HepG2 (cell line): ENCODE results near the gene CHRD. TPM values are rescaled to one million over a fixed set of nuclear protein-coding genes. Genes with fewer than 3 reads are reported as not detected.

Experiments used
- AFF4 ChIP-seq: sonication (generic); formaldehyde crosslinking; IDR thresholded peaks from 2 replicates; pipeline ENCODE4 v1.4.0; 2020; ENCODE audit warnings: missing genetic modification reagents
- CEBPB ChIP-seq: IDR thresholded peaks from 2 replicates; pipeline ENCODE4 v1.6.1; 2011; ENCODE audit warnings: low read depth, low read length, improper control_type of control experiment, borderline replicate concordance
- CENPBD1 ChIP-seq: sonication (generic); formaldehyde crosslinking; IDR thresholded peaks from 2 replicates; pipeline ENCODE4 v1.8.0; 2022; ENCODE audit warnings: missing genetic modification reagents, low read depth, mild to moderate bottlenecking, borderline replicate concordance
- FOXA1 ChIP-seq, 2 experiments: fragments of 450-650 bp in 1 of 2; sonication (generic) in 1 of 2; formaldehyde crosslinking in 1 of 2; IDR thresholded peaks; 2 replicates each; pipeline versions ENCODE4 v1.4.0 to v1.6.1; 2016 to 2020; ENCODE audit warnings: missing genetic modification reagents in 1 of 2
- GABPA ChIP-seq, 2 experiments: IDR thresholded peaks; 2 replicates each; pipeline ENCODE4 v1.6.1; 2011 to 2016; ENCODE audit warnings: low read depth in 2 of 2, low read length in 1 of 2, missing biosample characterization in 1 of 2, missing genetic modification characterization in 1 of 2
- HCFC1 ChIP-seq: fragments of 150-350 bp; IDR thresholded peaks from 2 replicates; pipeline ENCODE4 v1.6.1; 2014; ENCODE audit warnings: low read depth, low read length
- HDAC6 ChIP-seq: fragments of 200-600 bp; sonication (generic); IDR thresholded peaks from 2 replicates; pipeline ENCODE4 v1.7.0; 2017; ENCODE audit warnings: mild to moderate bottlenecking, antibody characterized with exemption, low read length, low read depth
- HNF4A ChIP-seq: sonication (generic); formaldehyde crosslinking; IDR thresholded peaks from 2 replicates; pipeline ENCODE4 v1.4.0; 2020; ENCODE audit warnings: missing genetic modification reagents
- HNF4G ChIP-seq, 2 experiments: sonication (generic) in 1 of 2; formaldehyde crosslinking in 1 of 2; IDR thresholded peaks; 2 replicates each; pipeline versions ENCODE4 v1.4.0 to v1.6.1; 2011 to 2020; ENCODE audit warnings: borderline replicate concordance in 2 of 2, low read depth in 2 of 2, mild to moderate bottlenecking in 2 of 2, low read length in 1 of 2, missing genetic modification reagents in 1 of 2, moderate library complexity in 1 of 2
- HNRNPL ChIP-seq: fragments of 200-400 bp; formaldehyde crosslinking; IDR thresholded peaks from 2 replicates; pipeline ENCODE4 v1.6.1; 2017; ENCODE audit warnings: mild to moderate bottlenecking, low read depth, low read length
- HOXA5 ChIP-seq: sonication (generic); formaldehyde crosslinking; IDR thresholded peaks from 2 replicates; pipeline ENCODE4 v1.4.0; 2020; ENCODE audit warnings: missing genetic modification reagents
- JUNB ChIP-seq: sonication (generic); formaldehyde crosslinking; IDR thresholded peaks from 2 replicates; pipeline ENCODE4 v1.8.0; 2022; ENCODE audit warnings: missing genetic modification reagents, mild to moderate bottlenecking, borderline replicate concordance
- NONO ChIP-seq, 2 experiments: fragments of 450-650 bp in 1 of 2; sonication (generic) in 1 of 2; formaldehyde crosslinking in 1 of 2; IDR thresholded peaks in 1 of 2; conservative IDR thresholded peaks in 1 of 2; 2 replicates each; pipeline versions ENCODE4 v1.6.1 to v1.8.0; 2017 to 2022; ENCODE audit warnings: mild to moderate bottlenecking in 1 of 2, missing genetic modification reagents in 1 of 2, moderate library complexity in 1 of 2
- NR2F2 ChIP-seq: IDR thresholded peaks from 2 replicates; pipeline ENCODE4 v1.6.1; 2012; ENCODE audit warnings: low read depth, inconsistent platforms, borderline replicate concordance
- RARA ChIP-seq: IDR thresholded peaks from 2 replicates; pipeline ENCODE4 v1.6.1; 2016; ENCODE audit warnings: missing genetic modification reagents, missing compliant biosample characterization
- SP140L ChIP-seq: sonication (generic); formaldehyde crosslinking; IDR thresholded peaks from 2 replicates; pipeline ENCODE4 v1.4.0; 2020; ENCODE audit warnings: missing genetic modification reagents, borderline replicate concordance
- TCF7L2 ChIP-seq: IDR thresholded peaks from 2 replicates; pipeline ENCODE4 v1.6.1; 2011; ENCODE audit warnings: mild to moderate bottlenecking, low read depth, low read length, moderate library complexity
- ZC3H13 ChIP-seq: sonication (generic); formaldehyde crosslinking; IDR thresholded peaks from 2 replicates; pipeline ENCODE4 v1.8.1; 2023; ENCODE audit warnings: mild to moderate bottlenecking, missing genetic modification reagents, moderate library complexity
- ZNF20 ChIP-seq: sonication (generic); formaldehyde crosslinking; IDR thresholded peaks from 2 replicates; pipeline ENCODE4 v1.4.0; 2020; ENCODE audit warnings: mild to moderate bottlenecking, moderate library complexity, missing genetic modification reagents
- ZNF549 ChIP-seq: sonication (generic); formaldehyde crosslinking; IDR thresholded peaks from 2 replicates; pipeline ENCODE4 v1.5.0; 2020; ENCODE audit warnings: missing genetic modification reagents
- ZNF7 ChIP-seq: IDR thresholded peaks from 2 replicates; pipeline ENCODE4 v1.6.1; 2016; ENCODE audit warnings: missing biosample characterization, missing genetic modification reagents
- ZSCAN25 ChIP-seq: sonication (generic); formaldehyde crosslinking; IDR thresholded peaks from 2 replicates; pipeline ENCODE4 v1.8.0; 2022; ENCODE audit warnings: mild to moderate bottlenecking, missing genetic modification reagents
- ZZZ3 ChIP-seq: sonication (generic); formaldehyde crosslinking; IDR thresholded peaks from 2 replicates; pipeline ENCODE4 v1.4.0; 2020; ENCODE audit warnings: missing genetic modification reagents, mild to moderate bottlenecking, borderline replicate concordance
- polyA plus RNA-seq, 8 experiments: library from polyadenylated mRNA; depleted of rRNA in 3 of 8; stranded (reverse) in 7 of 8; unstranded in 1 of 8; fragments of >200 nt; fragmentation: Illumina TruSeq in 4 of 8; extraction: Trizol in 4 of 8; gene quantifications; 2 replicates each; pipeline versions ENCODE4 v1.2.1 to v1.2.3, GENCODE V29; 2011 to 2016; ENCODE audit warnings: low read depth in 4 of 8, missing spikeins in 1 of 8, mixed read lengths in 1 of 8; ENCODE audit not compliant: insufficient read depth in 1 of 8
- total RNA-seq, 5 experiments: library from RNA; depleted of rRNA; stranded (reverse); fragments of >200 nt; fragmentation: Illumina TruSeq; extraction: Trizol; gene quantifications; 2 replicates each; pipeline ENCODE4 v1.2.3, GENCODE V29; 2016; ENCODE audit warnings: low read depth in 1 of 5
- TF ChIP-seq, protein P1 (sequence below): sonication (generic); formaldehyde crosslinking; IDR thresholded peaks from 2 replicates; pipeline ENCODE4 v1.5.0; 2020; ENCODE audit warnings: missing genetic modification reagents

CHRD gene
- total and polyA plus RNA-seq, 2 of the 13 experiments (the other 11 are each of a cell fraction or from before 2014, with no cell fraction given) = 22.2 to 35.2 TPM

DNA sequence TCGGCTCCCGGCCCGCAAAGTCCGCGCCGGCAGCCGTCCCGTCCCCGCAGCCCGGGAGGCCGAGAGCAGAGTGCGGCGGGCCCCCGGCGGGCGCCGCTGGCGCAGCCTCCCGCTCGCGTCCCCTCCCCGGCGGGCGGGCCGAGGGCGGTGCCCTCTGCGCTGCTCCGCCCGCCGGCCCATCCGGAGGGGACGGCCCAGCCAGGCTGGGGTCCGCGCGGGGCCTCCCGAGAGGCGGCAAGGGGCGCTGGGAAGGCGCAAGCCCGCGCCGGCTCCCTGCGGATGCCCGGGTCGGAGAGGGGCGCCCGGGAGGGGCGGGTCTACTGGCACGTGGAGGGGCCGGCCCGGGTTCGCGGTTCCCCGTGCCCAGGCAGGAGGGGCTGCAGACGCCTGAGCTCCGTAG lies 18.3 kb upstream of the CHRD start, which contains the start of the genes CLCN2 and POLR2H (continued):
- TF ChIP-seq HDAC6 (no peak), ZC3H13 (CRISPR knock-in tag) (no peak; the same call in 1 of the 2 replicates), HCFC1 (no peak), JUNB (CRISPR knock-in tag) (no peak), SP140L (CRISPR knock-in tag) (no peak), CEBPB (no peak), HNF4A (CRISPR knock-in tag) (no peak), NR2F2 (no peak), ZNF20 (CRISPR knock-in tag) (no peak), HNRNPL (no peak), ZNF7 (CRISPR knock-in tag) (no peak), GABPA (IDR thresholded peaks at IDR 0.05; ENCODE audit: low read depth, low read length) (no peak), GABPA (CRISPR knock-in tag; IDR thresholded peaks at IDR 0.05; ENCODE audit: low read depth) (no peak), RARA (CRISPR knock-in tag) (no peak), ZNF549 (CRISPR knock-in tag) (no peak), FOXA1 (IDR thresholded peaks at IDR 0.05) (no peak), FOXA1 (CRISPR knock-in tag; IDR thresholded peaks at IDR 0.05) (no peak), CENPBD1 (no peak), HNF4G (IDR thresholded peaks at IDR 0.05; ENCODE audit: borderline replicate concordance, low read depth, low read length) (no peak), HNF4G (CRISPR knock-in tag; IDR thresholded peaks at IDR 0.05; ENCODE audit: borderline replicate concordance, low read depth) (no peak), TCF7L2 (no peak), HOXA5 (CRISPR knock-in tag) (0 out of 2 replicates have a peak, but pooled peaks have one; percentile 38), ZZZ3 (CRISPR knock-in tag) (no peak), AFF4 (CRISPR knock-in tag) (no peak), ZSCAN25 (CRISPR knock-in tag) (0 out of 2 replicates have a peak, but pooled peaks have one; percentile 18), NONO (IDR thresholded peaks at IDR 0.05) (no peak), NONO (CRISPR knock-in tag; conservative IDR thresholded peaks at IDR 0.05) (no peak)
- TF ChIP-seq, protein P1, sequence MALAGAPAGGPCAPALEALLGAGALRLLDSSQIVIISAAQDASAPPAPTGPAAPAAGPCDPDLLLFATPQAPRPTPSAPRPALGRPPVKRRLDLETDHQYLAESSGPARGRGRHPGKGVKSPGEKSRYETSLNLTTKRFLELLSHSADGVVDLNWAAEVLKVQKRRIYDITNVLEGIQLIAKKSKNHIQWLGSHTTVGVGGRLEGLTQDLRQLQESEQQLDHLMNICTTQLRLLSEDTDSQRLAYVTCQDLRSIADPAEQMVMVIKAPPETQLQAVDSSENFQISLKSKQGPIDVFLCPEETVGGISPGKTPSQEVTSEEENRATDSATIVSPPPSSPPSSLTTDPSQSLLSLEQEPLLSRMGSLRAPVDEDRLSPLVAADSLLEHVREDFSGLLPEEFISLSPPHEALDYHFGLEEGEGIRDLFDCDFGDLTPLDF (CRISPR knock-in tag) = 0 out of 2 replicates have a peak, but pooled peaks have one; percentile 61
